ENCODE measurements around the gene GGT5.
A peak's percentile ranks its signal among the peaks of the same experiment; 100 is the strongest.
"Not testable (repeated sequence)": the region's sequence is repeated elsewhere in the genome, so short reads cannot be mapped to it uniquely, and the experiment has no call there.

The GGT5 gene

DNA sequence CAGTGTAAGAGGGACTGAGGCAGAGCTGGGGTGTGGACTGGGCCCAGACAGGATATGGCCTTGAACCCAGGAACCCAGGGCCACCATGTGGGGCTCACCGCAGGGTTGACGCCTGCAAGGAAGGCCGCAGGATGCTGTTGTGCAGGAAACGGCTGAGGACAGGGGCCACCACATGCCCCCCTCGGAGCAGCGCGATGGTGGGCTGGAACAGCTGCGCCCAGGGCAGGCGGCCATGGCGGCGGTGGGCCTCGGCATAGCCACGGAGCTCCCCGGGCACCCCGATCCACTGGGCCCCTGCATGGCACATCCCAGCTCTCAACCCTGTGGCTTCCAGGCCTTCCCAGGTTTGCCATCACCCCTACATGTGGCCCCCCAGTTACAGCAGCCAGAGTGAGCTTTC, 12.2 kb downstream of the GGT5 start:
- no peak for DNase-seq (ENCODE audit: low read depth, low spot score)

DNA sequence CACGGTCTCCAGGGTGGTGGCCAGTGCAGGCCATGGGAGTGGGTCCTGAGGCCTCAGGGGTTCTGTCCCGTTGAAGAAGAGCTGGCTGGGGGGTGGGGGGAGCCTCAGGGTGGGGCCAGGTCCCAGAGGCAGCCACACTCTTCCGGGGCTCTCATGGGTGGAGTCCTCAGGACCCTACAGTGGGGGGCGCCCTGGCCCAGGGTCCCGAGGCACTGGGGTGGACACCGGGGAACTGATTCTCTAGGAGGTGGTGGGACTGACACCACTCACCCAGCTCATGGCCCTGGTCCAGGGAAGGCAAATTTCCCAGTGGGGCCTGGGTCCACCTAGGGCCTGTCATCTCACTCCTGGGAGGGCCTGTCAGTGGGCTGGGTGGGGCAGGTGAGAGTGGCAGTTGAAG, 12.8 kb downstream of the GGT5 start:
- no peak for DNase-seq (ENCODE audit: low read depth, low spot score)

DNA sequence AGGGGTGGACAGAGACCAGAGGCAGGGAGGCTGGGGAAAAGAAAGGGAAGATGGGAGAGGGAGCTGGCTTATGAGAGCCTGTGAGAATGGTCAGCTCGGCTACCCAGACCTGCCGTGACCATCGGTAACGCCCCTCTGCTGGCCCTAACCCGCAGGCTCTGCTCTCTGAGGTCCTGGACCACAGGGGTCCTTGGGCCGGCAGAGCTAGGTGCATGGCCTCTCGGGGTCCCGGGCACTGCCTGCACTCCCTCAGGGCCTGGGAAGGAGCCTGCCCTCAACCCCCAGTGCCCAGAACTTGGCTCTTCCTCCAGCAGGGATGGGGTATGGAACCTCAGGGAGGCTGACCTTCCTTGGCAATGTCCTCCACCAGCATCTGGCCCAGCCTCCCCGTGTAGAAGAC, 13.2 kb downstream of the GGT5 start:
- DNase-seq (ENCODE audit: low read depth, low spot score) = no peak

DNA sequence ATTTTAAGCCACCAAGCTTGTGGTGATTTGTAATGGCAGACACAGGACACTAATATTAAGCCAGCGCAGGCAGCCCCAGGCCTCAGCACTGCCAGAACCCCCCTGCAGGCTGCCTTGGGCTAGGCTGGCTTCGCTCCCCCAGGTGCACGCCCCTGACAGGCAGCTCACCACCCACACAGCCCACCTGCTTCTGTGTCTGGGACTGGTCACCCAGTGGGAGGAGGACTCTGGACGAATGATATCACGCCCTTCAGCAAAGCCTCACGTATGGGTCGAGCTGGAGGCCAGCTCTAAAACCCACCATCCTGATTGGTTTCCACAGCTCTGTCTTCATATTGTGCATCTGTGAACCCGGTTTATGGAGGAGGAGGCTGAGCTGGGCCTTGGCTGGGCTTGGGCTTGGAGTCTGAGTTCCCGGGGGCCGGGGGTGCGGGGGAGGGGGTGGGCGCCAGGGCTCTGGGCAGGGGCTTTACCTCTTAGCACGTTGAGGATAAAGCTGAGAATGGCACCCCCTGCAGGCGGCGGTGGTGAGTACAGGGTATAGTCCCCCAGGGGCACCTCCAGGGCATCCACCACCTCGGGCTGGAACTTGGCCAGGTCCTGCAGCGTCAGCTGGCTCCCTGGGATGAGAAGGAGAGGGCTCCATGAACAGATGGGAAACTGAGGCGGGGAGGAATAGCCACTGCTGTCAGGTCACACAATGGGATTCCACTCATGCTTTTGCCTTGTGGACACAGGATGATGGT, 13.8 kb downstream of the GGT5 start:
- no peak for DNase-seq (ENCODE audit: low read depth, low spot score)

DNA sequence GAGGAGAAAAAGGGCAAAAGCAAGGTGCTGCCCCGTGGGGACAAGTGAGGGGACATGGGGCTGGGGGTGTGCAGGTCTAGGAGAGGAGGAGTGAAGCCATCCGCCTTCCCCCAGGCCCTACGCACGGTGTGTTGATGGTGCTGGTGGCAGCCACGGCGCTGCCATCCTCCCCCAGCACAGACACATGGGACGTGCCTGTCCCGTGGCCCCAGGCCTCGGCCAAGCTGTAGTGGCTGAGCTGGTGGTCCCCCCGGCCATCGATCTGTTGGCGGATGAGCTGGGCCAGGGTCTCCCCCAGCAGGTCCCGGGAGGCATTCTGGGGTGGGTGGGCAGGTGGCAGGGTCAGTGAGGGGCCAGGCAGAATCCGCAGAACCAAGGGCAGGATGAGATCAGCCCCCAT, 18.9 kb downstream of the GGT5 start:
- no peak for DNase-seq (ENCODE audit: low read depth, low spot score)

DNA sequence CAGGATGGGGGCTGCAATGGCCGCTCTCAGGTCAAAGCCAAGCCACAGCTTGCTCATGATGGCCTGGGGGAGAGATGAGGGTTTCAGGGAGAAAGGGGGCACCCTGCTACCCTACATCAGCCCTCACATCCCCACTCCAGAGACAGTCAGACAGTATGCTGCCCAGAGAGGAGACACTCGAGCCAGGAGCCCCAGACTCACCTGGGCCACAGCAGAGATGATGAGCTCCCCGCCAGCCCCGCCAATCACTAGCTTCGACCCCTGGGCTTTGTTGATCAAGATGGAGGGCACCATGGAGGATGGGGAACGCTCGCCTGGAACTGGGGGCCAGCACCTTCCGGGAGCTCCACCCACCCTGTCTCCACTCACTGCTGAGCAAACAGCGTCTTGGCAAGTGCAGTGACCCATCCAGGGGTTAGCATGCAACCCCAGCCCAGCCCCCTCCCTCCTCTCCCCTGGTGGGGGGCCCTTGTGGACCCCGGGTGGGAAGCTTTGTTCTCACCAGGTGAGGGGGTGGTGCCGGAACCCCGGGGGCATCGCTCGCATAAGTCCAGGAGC, 19.8 kb downstream of the GGT5 start:
- DNase-seq (ENCODE audit: low read depth, low spot score) = no peak

DNA sequence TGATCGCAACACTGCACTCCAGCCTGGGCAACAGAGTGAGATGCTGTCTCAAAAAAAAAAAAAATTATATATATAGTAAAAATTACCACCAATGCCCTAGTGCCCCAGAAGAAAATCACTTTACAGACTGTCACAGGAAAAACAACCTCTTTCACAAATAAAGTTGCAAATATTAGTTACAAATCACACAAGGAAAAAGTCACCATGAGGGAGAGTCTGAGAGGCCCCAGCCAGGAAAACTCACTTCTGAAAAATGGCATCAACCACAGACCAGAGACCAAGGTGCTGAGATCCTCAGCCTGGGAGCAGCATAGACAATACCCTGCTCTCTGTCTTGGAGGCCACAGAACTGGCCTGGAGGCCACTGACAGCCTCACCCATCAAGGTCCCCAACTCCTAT, 20.4 kb downstream of the GGT5 start:
- DNase-seq (ENCODE audit: low read depth, low spot score) = no peak

DNA sequence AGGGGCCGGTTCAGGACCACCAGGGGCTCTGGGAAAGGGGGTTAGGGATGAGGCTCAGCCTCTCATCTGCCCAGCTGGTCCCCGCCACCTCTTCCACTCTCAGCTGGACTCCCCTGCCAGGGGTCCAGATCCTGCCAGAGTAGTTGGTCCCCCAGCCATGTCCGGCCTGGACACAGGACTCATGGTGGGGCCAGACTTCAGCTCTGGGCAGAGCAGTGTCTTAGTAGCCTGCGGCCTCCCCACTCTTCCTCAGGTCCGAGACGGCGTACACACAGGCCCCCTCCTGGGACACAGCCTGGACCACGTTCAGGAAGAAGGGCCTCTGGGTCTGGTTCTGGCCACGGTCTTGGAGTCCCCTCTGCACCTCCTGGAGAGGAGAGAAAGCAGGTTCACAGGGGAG, 25.1 kb downstream of the GGT5 start:
- no peak for DNase-seq (ENCODE audit: low read depth, low spot score)

DNA sequence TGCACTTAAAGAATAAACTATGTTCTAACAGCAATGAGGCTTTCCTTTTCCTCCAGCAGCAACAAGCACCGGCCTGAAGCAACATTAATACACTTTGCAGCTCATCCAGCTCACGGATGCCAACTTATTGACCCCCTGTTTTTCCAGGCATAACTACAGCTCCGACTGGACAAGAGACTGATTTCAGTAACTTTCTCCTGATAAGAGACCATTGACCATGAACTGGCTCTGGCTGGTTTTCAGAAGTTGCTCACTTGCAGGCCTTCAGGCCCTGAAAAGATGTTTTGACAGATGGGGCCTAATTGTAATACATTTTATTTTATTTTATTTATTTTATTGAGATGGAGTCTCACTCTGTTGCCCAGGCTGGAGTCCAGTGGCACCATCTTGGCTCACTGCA, 27.5 kb downstream of the GGT5 start:
- no peak for DNase-seq (ENCODE audit: low read depth, low spot score)

DNA sequence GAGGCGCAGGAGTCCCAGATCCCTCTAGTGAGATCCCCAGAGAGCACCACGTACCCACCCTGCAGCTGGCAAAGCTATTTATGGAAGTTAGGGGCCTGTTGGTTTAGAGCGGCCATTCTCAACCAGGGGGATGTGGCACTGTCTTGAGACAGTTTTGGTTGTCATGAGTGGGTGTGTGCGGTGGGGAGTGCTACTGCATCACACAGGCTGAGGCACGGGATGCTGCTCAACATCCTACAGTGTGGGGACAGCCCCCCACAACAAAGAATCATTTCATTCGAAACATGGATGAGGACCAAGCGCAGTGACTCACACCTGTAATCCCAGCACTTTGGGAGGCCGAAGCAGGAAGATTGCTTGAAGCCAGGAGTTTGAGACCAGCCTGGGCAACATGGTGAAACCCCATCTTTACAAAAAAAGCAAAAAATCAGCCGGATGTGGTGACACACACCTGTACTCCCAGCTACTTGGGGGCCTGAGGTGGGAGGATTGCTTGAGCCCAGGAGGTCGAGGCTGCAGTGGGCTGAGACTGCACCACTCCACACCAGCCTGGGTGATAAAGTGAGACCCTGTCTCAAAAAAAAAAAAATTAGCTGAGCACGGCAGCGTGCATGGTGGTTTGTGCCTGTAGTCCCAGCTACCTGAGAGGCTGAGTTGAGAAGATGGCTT, 28.2 kb downstream of the GGT5 start:
- DNase-seq (ENCODE audit: low read depth, low spot score) = no peak

DNA sequence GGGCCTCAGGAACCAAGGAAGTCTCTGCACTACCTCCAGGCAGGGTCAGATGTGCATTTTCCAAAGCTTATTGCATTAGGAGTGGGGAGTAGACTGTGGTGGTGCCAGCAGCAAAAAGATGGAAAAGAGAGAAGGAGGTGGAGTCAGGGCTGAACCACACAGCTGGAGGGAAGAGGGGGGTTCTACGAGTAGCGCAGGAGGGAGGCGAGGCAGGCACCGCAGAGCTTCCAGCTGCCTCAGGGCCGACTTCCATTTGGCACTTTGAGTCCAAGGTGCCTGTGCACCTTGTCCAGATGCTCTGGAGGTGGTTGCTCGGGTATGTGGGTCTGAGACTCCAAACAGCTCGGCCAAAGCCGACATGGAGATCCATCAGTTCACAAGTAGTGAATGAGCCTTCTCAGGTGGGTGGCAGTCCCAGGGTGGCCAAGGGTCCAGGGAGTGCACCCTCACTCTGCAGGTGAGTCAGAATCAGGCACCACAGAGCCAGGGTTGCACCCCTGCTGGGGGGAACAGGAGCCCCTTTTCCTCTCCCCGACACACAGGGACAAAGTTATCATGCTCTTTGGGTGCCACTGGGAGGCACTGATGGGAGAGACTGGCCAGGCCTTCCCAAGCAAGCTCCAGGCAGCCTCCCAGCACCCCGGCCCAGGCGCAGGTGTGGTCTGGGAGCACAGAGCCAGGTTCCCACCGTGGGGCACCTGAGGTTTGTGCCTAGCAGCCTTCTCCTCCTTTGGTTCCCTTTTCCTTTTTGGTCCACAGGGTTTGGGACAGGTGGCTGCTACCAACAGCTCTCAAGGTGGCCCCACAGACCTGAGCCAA, 30.2 kb downstream of the GGT5 start:
- no peak for DNase-seq (ENCODE audit: low read depth, low spot score)

DNA sequence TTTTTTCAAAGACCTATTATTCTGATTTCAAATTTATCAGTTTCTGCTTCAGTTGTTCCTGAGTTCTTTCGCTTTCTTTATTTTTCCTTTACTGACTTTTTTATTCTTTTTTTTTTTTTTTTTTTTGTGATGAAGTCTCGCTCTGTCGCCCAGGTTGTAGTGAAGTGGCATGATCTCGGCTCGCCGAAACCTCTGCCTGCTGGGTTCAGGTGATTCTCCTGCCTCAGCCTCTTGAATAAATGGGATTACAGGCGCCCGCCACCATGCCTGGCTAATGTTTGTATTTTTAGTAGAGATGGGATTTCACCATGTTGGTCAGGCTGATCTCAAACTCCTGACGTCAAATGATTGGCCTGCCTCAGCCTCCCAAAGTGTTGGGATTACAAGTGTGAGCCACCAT, 31.8 kb downstream of the GGT5 start:
- not testable (repeated sequence) for DNase-seq (ENCODE audit: low read depth, low spot score)

DNA sequence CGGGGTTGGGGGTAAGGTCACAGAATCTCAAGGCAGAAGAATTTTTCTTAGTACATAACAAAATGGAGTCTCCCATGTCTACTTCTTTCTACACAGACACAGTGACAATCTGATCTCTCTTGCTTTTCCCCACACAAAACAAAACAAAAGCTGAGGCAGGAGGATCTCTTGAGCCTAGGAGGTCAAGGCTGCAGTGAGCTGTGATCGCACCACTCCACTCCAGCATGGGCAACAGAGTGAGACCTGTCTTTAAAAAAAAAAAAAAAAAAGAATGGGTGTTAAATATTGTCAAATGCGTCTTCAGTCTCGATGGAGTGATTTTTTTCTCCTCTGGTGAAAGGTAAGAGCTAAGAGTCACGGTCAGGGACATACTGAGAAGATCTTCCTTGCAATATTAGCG, 33.2 kb downstream of the GGT5 start:
- DNase-seq (ENCODE audit: low read depth, low spot score) = not testable (repeated sequence)

DNA sequence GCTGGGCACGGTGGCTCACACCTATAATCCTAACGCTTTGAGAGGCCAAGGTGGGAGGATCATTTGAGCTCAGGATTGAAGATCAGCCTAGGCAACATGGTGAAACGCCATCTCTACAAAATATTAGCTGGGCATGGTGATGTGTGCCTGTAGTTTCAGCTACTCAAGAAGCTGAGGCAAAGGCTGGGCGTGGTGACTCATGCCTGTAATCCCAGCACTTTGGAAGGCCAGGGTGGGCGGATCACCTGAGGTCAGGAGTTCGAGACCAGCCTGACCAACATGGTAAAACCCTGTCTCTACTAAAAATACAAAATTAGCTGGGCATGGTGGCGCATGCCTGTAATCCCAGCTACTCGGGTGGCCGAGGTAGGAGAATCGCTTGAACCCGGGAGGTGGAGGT, 34.5 kb downstream of the GGT5 start:
- not testable (repeated sequence) for DNase-seq (ENCODE audit: low read depth, low spot score)

DNA sequence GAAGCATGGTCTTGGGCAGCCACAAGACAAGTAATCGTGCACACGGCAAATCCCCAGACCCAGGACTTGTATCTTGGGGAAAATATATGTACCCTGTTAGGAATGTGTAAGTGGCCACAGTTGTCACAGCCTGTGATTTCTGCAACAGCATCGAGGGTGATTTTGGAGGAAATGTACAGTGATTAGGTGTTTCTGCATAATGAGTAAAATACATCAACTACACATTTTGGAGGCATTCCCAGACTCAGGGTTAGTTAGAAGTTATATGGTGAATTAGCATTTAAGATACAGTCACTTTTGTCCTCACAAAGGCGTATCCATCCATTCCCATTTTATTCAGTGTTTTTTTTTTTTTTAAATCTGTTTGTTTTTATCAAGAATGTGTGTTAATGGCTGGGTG, 35.2 kb downstream of the GGT5 start:
- DNase-seq (ENCODE audit: low read depth, low spot score) = no peak

DNA sequence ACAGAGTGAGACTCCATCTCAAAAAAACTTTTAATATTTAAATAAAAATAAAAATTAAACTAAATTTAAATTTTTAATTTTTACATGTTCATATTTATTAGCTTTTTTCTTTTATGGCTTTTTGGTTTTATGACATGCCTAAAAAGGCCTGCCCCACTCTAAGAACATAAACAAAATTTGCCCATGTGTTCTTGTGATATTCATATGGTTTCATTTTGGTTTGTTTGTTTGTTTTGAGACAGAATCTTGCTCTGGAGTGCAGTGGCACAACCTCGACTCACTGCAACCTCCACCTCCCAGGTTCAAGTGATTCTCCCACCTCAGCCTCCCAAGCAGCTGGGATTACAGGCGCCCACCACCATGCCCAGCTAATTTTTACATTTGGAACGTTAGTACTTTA, 35.9 kb downstream of the GGT5 start:
- no peak for DNase-seq (ENCODE audit: low read depth, low spot score)

DNA sequence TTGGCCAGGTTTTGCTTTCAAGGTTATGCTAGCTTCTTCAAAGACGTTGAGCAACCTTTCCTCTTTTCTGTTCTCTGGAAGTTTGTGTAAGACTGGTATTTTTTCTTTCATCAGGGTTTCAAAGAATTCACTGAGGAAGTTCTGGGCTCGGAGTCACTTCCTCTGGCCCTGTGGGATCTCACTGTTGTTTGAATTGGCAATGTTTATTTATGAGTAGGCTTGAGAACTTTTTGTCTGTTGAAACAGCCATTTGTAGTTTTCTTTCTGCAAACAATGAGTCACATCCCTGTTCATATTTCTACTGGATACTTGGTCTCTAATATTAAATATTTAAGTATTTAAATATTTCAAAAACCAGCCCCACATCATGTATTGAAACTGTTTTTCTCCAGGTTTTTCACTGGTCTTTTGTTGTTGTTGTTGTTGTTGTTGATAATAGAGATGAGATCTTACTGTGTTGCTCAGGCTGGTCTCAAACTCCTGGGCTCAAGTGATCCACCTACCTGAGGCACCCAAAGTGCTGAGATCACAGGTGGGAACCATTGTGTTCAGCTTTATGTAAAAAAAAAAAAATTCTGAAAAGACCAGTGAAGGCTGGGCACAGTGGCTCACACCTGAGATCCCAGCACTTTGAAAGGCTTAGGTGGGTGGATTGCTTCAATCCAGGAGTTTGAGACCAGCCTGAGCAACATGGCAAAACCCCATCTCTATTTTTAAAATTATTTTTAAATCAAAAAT, 36.7 kb downstream of the GGT5 start:
- peak; percentile 87 for DNase-seq (ENCODE audit: low read depth, low spot score)

DNA sequence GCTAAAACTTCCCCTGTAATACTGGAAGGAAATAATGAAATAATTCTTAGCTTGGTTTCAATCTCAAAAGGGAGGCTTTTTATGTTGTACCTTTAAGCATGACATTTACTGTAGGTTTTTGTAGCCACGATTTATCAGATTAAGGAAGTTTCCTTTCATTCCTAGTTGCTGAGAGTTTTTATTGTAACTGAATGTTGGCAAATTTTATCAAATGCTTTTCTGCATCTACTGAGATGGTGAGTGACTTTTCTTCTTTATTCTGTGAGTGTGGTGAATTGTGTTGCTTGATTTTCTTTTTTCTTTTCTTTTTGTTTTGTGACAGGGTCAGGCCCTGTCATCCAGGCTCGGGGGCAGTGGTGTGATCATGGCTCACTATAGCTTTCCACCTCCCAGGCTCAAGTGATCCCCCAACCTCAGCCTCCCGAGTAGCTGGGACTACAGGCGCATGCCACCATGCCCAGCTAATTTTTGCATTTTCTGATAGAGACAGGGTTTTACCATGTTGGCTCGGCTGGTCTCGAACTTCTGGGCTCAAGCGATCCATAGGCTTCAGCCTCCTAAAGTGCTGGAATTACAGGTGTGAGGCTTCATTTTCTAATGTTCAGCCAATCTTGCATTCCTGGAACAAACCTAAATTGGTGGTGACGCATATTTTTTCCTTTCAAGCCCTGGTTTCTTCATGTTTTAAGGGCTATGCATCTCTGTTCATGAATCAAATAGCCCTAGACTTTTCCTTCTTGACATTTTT, 37.4 kb downstream of the GGT5 start:
- DNase-seq (ENCODE audit: low read depth, low spot score) = no peak

DNA sequence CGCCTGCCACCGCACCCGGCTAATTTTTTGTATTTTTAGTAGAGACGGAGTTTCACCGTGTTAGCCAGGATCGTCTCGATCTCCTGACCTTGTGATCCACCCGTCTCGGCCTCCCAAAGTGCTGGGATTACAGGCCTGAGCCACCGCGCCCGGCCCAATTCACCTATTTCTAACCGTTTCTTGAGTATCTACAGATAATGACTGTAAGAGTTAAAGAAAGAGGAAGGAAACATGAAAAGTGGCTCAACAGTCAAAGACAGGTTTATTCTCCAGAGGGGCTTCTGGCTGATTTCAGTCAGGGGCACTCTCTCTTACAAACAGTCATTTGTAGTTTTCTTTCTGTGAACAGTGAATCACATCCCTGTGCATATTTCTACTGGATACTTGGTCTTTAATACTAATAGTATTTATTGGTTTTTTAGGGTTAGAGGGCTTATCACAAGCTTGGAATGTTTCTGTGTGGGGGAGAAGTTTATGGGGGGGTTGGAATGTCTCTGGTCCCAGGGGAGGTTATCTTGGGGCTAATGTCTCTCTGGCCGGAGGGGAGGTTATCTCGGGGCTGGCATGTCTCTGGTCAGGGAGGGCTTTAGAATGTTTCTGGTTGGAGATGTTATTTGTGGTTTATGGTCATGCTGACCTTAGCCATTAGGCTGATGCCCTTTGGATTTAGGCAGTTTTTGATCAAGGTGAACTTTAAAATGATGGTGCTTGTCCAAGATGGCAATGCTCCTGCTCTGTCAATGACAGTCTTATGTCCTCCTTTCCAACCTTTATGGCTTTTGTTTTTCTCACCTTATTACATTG, 38.2 kb downstream of the GGT5 start:
- DNase-seq (ENCODE audit: low read depth, low spot score) = not testable (repeated sequence)

Measured in brain pericyte (primary cell).